Measurements from ENCODE around the gene SGPL1. TPM values are rescaled to one million over a fixed set of nuclear protein-coding genes. Genes with fewer than 3 reads are reported as not detected.
"Not testable (repeated sequence)": the region's sequence is repeated elsewhere in the genome, so short reads cannot be mapped to it uniquely, and the experiment has no call there.

Gene SGPL1
- total and polyA plus RNA-seq, 10 of the 15 experiments (the other 5 are each of a cell fraction or from before 2014, with no cell fraction given) = 4.9 to 20.7 (median 10.6) TPM

GRCh38 chr10:70815504-70816219 lies at the start of gene SGPL1 (continued):
- TF ChIP-seq PRDM15 (CRISPR knock-in tag; IDR thresholded peaks at IDR 0.05) (no peak), SUZ12 (IDR thresholded peaks at IDR 0.05; ENCODE audit: unreplicated experiment) (no peak), CBX5 (IDR thresholded peaks at IDR 0.05; ENCODE audit: low read depth) (no peak), CHD1 (IDR thresholded peaks at IDR 0.05; ENCODE audit: low read depth, low read length) (no peak), STAT3 (IDR thresholded peaks at IDR 0.05; ENCODE audit: low read depth, low read length) (no peak), SREBF1 (IDR thresholded peaks at IDR 0.05; ENCODE audit: low read length) (no peak), SMAD5 (IDR thresholded peaks at IDR 0.05; ENCODE audit: low read depth) (no peak), SMAD1 (IDR thresholded peaks at IDR 0.05; ENCODE audit: low read depth, partially characterized antibody) (no peak), KAT2A (conservative IDR thresholded peaks at IDR 0.05; ENCODE audit: control insufficient read depth, low read depth, low read length) (no peak), RB1 (IDR thresholded peaks at IDR 0.05; ENCODE audit: borderline replicate concordance) (peak; percentile 94), JUND (IDR thresholded peaks at IDR 0.05; ENCODE audit: low read depth, low read length) (no peak), NFYB (IDR thresholded peaks at IDR 0.05; ENCODE audit: insufficient read depth, low read depth, low read length) (no peak), IRF4 (IDR thresholded peaks at IDR 0.05; ENCODE audit: low read depth, low read length) (no peak)

GRCh38 chr10:70768026-70768685 lies 47.6 kb upstream of the SGPL1 start:
- H3K79me2 ChIP-seq (ENCODE audit: control insufficient read depth, insufficient read depth, low read length); H3K36me3 ChIP-seq (ENCODE audit: control insufficient read depth in 2 of 2, insufficient read depth in 2 of 2, low read length in 1 of 2); DNase-seq (ENCODE audit: low read depth, low spot score); intact Hi-C loops (cut with micrococcal nuclease; ENCODE audit: unreplicated experiment); in situ Hi-C loops (cut with MboI); H3K27me3 ChIP-seq (replicated peaks in 1 of 2; ENCODE audit: control insufficient read depth in 2 of 2, insufficient read depth in 2 of 2, low read length in 1 of 2); H3K4me2 ChIP-seq (ENCODE audit: control insufficient read depth, insufficient read depth); H4K20me1 ChIP-seq (ENCODE audit: control insufficient read depth, insufficient read depth); H3K4me3 ChIP-seq; POLR2A ChIA-PET; H2AFZ ChIP-seq (ENCODE audit: control insufficient read depth, low read depth, low read length); ATAC-seq; FAIRE-seq; H3K9me3 ChIP-seq (replicated peaks; ENCODE audit: control insufficient read depth, insufficient read depth, low read length); H3K4me1 ChIP-seq (ENCODE audit: control insufficient read depth, insufficient read depth, low read length); RAD21 ChIA-PET (ENCODE audit: unreplicated experiment); H3K27ac ChIP-seq (ENCODE audit: control insufficient read depth, insufficient read depth); BruUV-seq (replicated peaks); H3K9ac ChIP-seq (ENCODE audit: control insufficient read depth, insufficient read depth, low read length): not testable (repeated sequence)
- ChIA-PET SMC1A (ENCODE audit: uncharacterized antibody, unreplicated experiment) (interaction anchor here (1.0 to 1.1 kb wide), 2 partner anchors 78 to 148 kb away, joined by 3 to 4 read pairs; no protein-coding TSS in a partner anchor), CTCF (interaction anchor here (0.6 to 1.5 kb wide), 2 partner anchors 9 to 71 kb away, joined by 3 to 4 read pairs; no protein-coding TSS in a partner anchor)
- 26% methylated on average over 5 of the region's 6 CpGs for WGBS (ENCODE audit: insufficient coverage, insufficient replicate concordance, low lambda C conversion rate, missing lambda C conversion rate)

Data from GM12878 (cell line).